D721Med (cell line): Measurements from ENCODE around the gene PELI2.

Experiments
- DNase-seq: peaks from one replicate; pipeline ENCODE4 v3.0.0; 2011; ENCODE audit warnings: low spot score; ENCODE audit not compliant: insufficient read length
- FAIRE-seq: peaks from 2 replicates; lab custom pipeline; 2011; peaks lifted over from hg19 to GRCh38; lab: Jason Lieb, UNC
- TF ChIP-seq, protein P1 (sequence below): IDR thresholded peaks from 2 replicates; pipeline ENCODE4 v1.5.1; 2012; ENCODE audit warnings: mild to moderate bottlenecking, control low read depth; ENCODE audit not compliant: insufficient read depth; ENCODE audit errors: missing control alignments

The PELI2 gene

DNA sequence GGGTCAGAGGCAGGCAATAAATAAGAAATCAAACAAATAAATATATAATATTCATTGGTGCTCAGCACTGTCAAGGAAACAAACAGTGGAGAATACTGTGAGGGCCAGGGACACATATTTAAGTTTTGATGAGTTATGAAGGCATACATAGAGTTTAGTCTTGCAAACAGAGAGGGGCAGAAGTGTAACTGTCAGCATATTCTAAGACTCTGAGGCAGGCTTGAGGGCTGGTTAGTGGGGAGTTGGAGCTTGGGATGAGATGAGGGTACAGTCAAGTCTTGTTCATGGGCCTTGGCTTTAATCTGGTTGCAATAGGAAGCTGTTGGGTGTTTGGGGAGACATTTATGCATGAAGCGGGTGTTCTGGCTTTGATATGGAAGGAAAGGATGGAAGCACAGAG lies 78.9 kb downstream of the PELI2 start:
- DNase-seq (no peak), FAIRE-seq (no peak)
- TF ChIP-seq, protein P1, sequence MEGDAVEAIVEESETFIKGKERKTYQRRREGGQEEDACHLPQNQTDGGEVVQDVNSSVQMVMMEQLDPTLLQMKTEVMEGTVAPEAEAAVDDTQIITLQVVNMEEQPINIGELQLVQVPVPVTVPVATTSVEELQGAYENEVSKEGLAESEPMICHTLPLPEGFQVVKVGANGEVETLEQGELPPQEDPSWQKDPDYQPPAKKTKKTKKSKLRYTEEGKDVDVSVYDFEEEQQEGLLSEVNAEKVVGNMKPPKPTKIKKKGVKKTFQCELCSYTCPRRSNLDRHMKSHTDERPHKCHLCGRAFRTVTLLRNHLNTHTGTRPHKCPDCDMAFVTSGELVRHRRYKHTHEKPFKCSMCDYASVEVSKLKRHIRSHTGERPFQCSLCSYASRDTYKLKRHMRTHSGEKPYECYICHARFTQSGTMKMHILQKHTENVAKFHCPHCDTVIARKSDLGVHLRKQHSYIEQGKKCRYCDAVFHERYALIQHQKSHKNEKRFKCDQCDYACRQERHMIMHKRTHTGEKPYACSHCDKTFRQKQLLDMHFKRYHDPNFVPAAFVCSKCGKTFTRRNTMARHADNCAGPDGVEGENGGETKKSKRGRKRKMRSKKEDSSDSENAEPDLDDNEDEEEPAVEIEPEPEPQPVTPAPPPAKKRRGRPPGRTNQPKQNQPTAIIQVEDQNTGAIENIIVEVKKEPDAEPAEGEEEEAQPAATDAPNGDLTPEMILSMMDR: no peak

DNA sequence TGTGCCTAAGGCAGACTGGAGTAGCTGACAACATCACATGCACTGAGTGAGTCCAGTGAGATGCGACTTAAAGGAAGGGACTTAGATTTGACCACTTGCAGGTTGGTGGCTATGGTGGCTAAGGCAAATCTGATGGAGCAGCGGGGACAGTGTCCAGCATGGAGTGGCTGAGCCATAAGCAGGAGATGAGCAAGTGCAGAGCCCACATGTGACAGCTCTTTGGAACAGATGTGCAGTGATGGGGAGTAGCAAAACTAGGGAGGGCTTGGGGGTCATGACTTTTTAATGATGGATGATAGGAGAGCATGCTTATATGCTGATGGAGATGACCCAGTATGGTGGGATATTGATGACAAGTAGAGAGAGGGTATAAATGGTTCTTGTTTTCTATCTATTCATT lies 80.2 kb downstream of the PELI2 start:
- FAIRE-seq (no peak), DNase-seq (no peak)
- TF ChIP-seq, protein P1: no peak

DNA sequence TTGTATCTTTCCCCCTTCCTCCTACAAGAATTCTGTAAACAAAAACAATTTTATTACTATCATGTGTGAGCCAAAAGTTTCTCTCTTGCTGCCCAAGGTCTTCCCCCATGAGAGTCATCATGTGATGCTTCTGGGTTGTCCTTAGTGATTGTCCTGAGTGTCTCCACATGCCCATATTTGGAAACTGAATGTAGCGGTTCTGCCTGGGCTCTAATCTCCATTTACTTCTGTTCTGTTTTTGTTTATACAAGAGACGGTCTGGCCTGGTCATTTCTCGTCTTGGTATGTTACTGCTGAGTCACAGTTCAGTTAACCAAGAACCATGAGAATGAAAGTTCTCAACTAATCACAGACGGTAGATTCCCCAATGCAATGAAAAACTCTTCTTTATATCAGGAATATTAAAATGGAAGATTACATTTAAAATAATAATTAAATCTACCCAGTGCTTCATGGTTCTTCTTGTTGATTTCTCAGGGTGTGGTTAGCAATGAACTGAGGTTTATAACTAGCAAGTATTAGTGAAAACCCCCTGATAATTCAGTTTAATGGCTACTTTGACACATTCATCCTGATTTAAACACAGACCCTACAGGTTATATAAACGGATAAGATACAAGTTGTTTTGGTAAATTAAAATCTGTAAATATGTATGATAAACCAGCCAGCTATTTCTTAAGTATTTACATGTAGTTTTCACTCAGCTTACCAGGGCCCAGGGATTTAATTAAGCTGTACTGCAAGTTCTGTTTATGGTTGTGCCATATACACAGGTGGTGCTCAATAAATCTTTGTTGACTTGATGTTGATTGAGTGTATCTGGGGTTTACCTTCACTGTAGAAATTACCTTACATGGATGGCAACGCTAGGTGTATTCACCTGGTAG lies 81.1 kb downstream of the PELI2 start:
- DNase-seq: no peak

DNA sequence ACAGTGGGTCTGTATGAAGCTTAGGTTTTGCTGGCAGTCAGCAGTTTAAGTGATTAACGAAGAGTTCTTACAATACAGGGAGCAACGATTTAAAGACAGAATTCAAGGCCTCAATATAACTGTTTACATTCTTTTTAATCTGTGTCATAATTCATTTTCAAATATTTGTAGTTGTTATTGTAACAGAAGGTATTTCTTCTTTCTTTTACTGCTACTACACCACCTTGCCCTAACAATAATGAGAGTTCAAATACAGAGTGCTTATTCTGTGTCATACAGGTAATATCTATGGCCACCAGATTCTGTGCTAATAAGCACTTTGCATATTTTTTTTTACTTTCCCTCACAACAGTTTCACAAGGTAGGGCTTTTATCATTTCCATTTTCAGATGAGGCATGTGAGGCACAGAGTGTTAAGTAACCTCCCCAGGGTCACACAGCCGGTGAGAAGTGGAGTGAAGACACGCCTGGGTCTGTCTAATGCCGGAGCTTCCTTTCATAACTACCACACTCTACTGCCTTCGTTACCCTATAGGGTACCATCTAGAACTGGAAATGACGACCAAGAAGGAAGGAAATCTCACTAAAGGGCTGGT lies 81.9 kb downstream of the PELI2 start:
- TF ChIP-seq, protein P1: no peak
- no peak for FAIRE-seq
- no peak for DNase-seq

More for the DNA sequence above, 81.1 kb downstream of the PELI2 start:
- TF ChIP-seq, protein P1: no peak
- no peak for FAIRE-seq

DNA sequence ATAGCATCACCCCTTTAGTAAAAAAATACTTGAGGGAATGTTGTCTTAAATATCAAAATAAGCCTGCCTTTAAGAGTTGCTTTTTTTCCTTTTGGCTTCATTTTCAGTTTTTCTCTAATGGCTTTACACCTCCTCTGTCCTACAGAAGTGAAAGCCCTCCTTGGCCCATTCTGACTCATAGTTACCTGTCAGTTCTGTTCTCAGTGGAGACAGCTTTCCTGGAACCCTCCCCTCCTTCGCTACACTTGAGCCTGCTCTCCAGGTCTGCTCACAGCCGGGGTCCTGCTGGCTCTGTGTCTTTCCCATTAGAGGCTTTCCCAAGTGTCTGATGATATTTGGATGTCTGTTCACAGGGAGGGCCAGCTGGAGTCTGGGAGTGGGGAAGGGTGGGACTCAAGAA lies 84.0 kb downstream of the PELI2 start:
- no peak for FAIRE-seq
- no peak for DNase-seq
- TF ChIP-seq, protein P1: no peak

DNA sequence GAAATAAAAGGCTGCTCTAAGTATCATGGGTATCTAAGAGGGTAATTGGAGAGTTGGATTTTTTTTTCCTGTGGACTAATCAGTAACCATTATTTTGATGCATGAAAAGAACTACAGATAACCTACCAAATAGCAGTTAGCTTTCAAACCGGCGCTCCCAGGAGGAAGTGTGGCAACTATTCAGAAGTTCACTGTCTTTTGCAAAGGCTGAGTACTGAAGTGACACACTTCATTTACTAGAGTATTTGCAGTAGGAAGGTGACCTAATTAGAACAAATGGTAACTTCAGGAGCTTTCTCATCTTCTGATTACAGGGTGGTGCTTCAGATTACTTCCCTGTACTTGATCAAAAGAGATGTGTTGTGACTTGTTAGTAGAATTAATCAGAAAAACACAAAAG lies 87.7 kb downstream of the PELI2 start:
- FAIRE-seq (no peak), DNase-seq (no peak)
- TF ChIP-seq, protein P1: no peak

DNA sequence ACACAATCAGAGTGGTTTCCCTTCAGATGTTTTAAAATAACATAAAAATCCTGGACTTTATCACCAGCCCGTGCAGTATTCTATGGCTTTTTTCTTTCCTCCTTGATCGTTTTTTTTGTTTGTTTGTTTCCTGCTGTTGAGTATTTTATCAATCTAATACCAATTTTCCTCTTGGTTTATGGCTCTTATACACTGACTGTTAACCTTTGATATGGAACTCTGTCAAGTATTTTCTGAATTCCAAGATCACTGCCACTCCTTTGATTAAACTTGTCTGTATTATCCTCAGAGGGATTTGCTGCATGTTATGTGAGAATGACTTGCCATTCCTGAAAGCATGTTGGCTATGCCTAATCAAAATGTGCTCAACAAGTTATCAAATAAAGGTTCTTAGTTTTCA lies 88.4 kb downstream of the PELI2 start:
- DNase-seq (no peak), FAIRE-seq (peak; percentile 29)
- TF ChIP-seq, protein P1: no peak
